ENCODE data around the gene WWOX. TPM values are rescaled to one million over a fixed set of nuclear protein-coding genes. Genes with fewer than 3 reads are reported as not detected.

Gene WWOX
- polyA plus RNA-seq, 4 donors: 4.9 to 15.8 (median 7.0) TPM

- DNase-seq (no peak), FAIRE-seq (no peak)
- peaks cover 0 to 12% of the 10 kb centered on the region in 2 donors for H3K9me3 ChIP-seq (ENCODE audit: control insufficient read depth in 2 of 2, insufficient read depth in 1 of 2, low read depth in 1 of 2, low read length in 1 of 2)
- no peaks in the 10 kb centered on the region for H3K4me1 ChIP-seq (ENCODE audit: control insufficient read depth in 3 of 3, insufficient read depth in 2 of 3, low read depth in 1 of 3, low read length in 2 of 3)
- H3K27ac ChIP-seq (ENCODE audit: low read depth in 1 of 3, low read length in 2 of 3): no peak overlapping the region
- no peaks in the 10 kb centered on the region for H3K27me3 ChIP-seq (ENCODE audit: control insufficient read depth in 3 of 3, insufficient read depth in 3 of 3, low read length in 3 of 3)
- H3K4me3 ChIP-seq (ENCODE audit: low read depth in 1 of 3, low read length in 3 of 3): no peak overlapping the region
- WGBS, 3 donors: 94 to 98% (median 97%) methylated on average over 6 of the region's 6 CpGs
- peaks cover 0 to 2% (median 0%) of the 10 kb centered on the region in 3 donors for H3K36me3 ChIP-seq (ENCODE audit: control insufficient read depth in 3 of 3, insufficient read depth in 2 of 3, low read depth in 1 of 3, low read length in 3 of 3)
These were observed 165.2 kb downstream of the WWOX start for GRCh38 chr16:78264642-78265041.

- Histone ChIP-seq H3K9me3 (ENCODE audit: control insufficient read depth in 2 of 2, insufficient read depth in 1 of 2, low read depth in 1 of 2, low read length in 1 of 2) (peaks cover 0 to 8% of the 10 kb centered on the region in 2 donors), H3K36me3 (ENCODE audit: control insufficient read depth in 3 of 3, insufficient read depth in 2 of 3, low read depth in 1 of 3, low read length in 3 of 3) (peaks cover 0 to 2% (median 0%) of the 10 kb centered on the region in 3 donors), H3K27me3 (ENCODE audit: control insufficient read depth in 3 of 3, insufficient read depth in 3 of 3, low read length in 3 of 3) (no peaks in the 10 kb centered on the region), H3K4me1 (ENCODE audit: control insufficient read depth in 3 of 3, insufficient read depth in 2 of 3, low read depth in 1 of 3, low read length in 2 of 3) (no peaks in the 10 kb centered on the region), H3K4me3 (ENCODE audit: low read depth in 1 of 3, low read length in 3 of 3) (no peak overlapping the region), H3K27ac (ENCODE audit: low read depth in 1 of 3, low read length in 2 of 3) (no peak overlapping the region)
- DNase-seq (no peak), FAIRE-seq (no peak)
- WGBS, 3 donors: 93 to 94% (median 94%) methylated on average over 7 of the region's 7 CpGs
These were observed 169.8 kb downstream of the WWOX start for GRCh38 chr16:78269256-78269655.

GRCh38 chr16:78271981-78272380 is 172.5 kb downstream of the WWOX start:
- Histone ChIP-seq H3K4me1 (ENCODE audit: control insufficient read depth in 3 of 3, insufficient read depth in 2 of 3, low read depth in 1 of 3, low read length in 2 of 3) (no peaks in the 10 kb centered on the region), H3K36me3 (ENCODE audit: control insufficient read depth in 3 of 3, insufficient read depth in 2 of 3, low read depth in 1 of 3, low read length in 3 of 3) (no peaks in the 10 kb centered on the region), H3K9me3 (ENCODE audit: control insufficient read depth in 2 of 2, insufficient read depth in 1 of 2, low read depth in 1 of 2, low read length in 1 of 2) (no peaks in the 10 kb centered on the region), H3K27ac (ENCODE audit: low read depth in 1 of 3, low read length in 2 of 3) (no peak overlapping the region), H3K4me3 (ENCODE audit: low read depth in 1 of 3, low read length in 3 of 3) (no peak overlapping the region), H3K27me3 (ENCODE audit: control insufficient read depth in 3 of 3, insufficient read depth in 3 of 3, low read length in 3 of 3) (no peaks in the 10 kb centered on the region)
- no peak for FAIRE-seq
- 93 to 95% (median 94%) methylated on average over 3 of the region's 3 CpGs for WGBS, 3 donors
- no peak for DNase-seq

- peaks cover 0 to 4% (median 0%) of the 10 kb centered on the region in 3 donors for H3K4me1 ChIP-seq (ENCODE audit: control insufficient read depth in 3 of 3, insufficient read depth in 2 of 3, low read depth in 1 of 3, low read length in 2 of 3)
- 76 to 82% (median 80%) methylated on average over 4 of the region's 4 CpGs for WGBS, 3 donors
- H3K27ac ChIP-seq (ENCODE audit: low read depth in 1 of 3, low read length in 2 of 3): no peak overlapping the region
- no peaks in the 10 kb centered on the region for H3K36me3 ChIP-seq (ENCODE audit: control insufficient read depth in 3 of 3, insufficient read depth in 2 of 3, low read depth in 1 of 3, low read length in 3 of 3)
- no peak overlapping the region for H3K4me3 ChIP-seq (ENCODE audit: low read depth in 1 of 3, low read length in 3 of 3)
- FAIRE-seq (no peak), DNase-seq (no peak)
- H3K27me3 ChIP-seq (ENCODE audit: control insufficient read depth in 3 of 3, insufficient read depth in 3 of 3, low read length in 3 of 3): no peaks in the 10 kb centered on the region
- H3K9me3 ChIP-seq (ENCODE audit: control insufficient read depth in 2 of 2, insufficient read depth in 1 of 2, low read depth in 1 of 2, low read length in 1 of 2): no peaks in the 10 kb centered on the region
These were observed 175.3 kb downstream of the WWOX start for GRCh38 chr16:78274771-78275170.

- H3K27me3 ChIP-seq (ENCODE audit: control insufficient read depth in 3 of 3, insufficient read depth in 3 of 3, low read length in 3 of 3): no peaks in the 10 kb centered on the region
- FAIRE-seq: no peak
- no peak overlapping the region for H3K27ac ChIP-seq (ENCODE audit: low read depth in 1 of 3, low read length in 2 of 3)
- no peak for DNase-seq
- H3K9me3 ChIP-seq (ENCODE audit: control insufficient read depth in 2 of 2, insufficient read depth in 1 of 2, low read depth in 1 of 2, low read length in 1 of 2): no peaks in the 10 kb centered on the region
- peaks cover 0 to 4% (median 0%) of the 10 kb centered on the region in 3 donors for H3K4me1 ChIP-seq (ENCODE audit: control insufficient read depth in 3 of 3, insufficient read depth in 2 of 3, low read depth in 1 of 3, low read length in 2 of 3)
- H3K36me3 ChIP-seq (ENCODE audit: control insufficient read depth in 3 of 3, insufficient read depth in 2 of 3, low read depth in 1 of 3, low read length in 3 of 3): no peaks in the 10 kb centered on the region
- no peak overlapping the region for H3K4me3 ChIP-seq (ENCODE audit: low read depth in 1 of 3, low read length in 3 of 3)
- WGBS, 3 donors: 93 to 97% (median 93%) methylated on average over 5 of the region's 5 CpGs
These were observed 176.0 kb downstream of the WWOX start for GRCh38 chr16:78275420-78275819.

- H3K27me3 ChIP-seq (ENCODE audit: control insufficient read depth in 3 of 3, insufficient read depth in 3 of 3, low read length in 3 of 3): no peaks in the 10 kb centered on the region
- no peak for DNase-seq
- H3K27ac ChIP-seq (ENCODE audit: low read depth in 1 of 3, low read length in 2 of 3): no peak overlapping the region
- WGBS, 3 donors: 58 to 84% (median 77%) methylated on average over 12 of the region's 12 CpGs
- H3K36me3 ChIP-seq (ENCODE audit: control insufficient read depth in 3 of 3, insufficient read depth in 2 of 3, low read depth in 1 of 3, low read length in 3 of 3): no peaks in the 10 kb centered on the region
- no peak overlapping the region for H3K4me3 ChIP-seq (ENCODE audit: low read depth in 1 of 3, low read length in 3 of 3)
- H3K4me1 ChIP-seq (ENCODE audit: control insufficient read depth in 3 of 3, insufficient read depth in 2 of 3, low read depth in 1 of 3, low read length in 2 of 3): peaks cover 0 to 4% (median 0%) of the 10 kb centered on the region in 3 donors
- H3K9me3 ChIP-seq (ENCODE audit: control insufficient read depth in 2 of 2, insufficient read depth in 1 of 2, low read depth in 1 of 2, low read length in 1 of 2): no peaks in the 10 kb centered on the region
- no peak for FAIRE-seq
These were observed 178.0 kb downstream of the WWOX start for GRCh38 chr16:78277321-78278055.

- WGBS, 3 donors: 90 to 98% (median 95%) methylated on average over 3 of the region's 3 CpGs
- Histone ChIP-seq H3K9me3 (ENCODE audit: control insufficient read depth in 2 of 2, insufficient read depth in 1 of 2, low read depth in 1 of 2, low read length in 1 of 2) (no peaks in the 10 kb centered on the region), H3K4me3 (ENCODE audit: low read depth in 1 of 3, low read length in 3 of 3) (no peak overlapping the region), H3K27ac (ENCODE audit: low read depth in 1 of 3, low read length in 2 of 3) (no peak overlapping the region), H3K36me3 (ENCODE audit: control insufficient read depth in 3 of 3, insufficient read depth in 2 of 3, low read depth in 1 of 3, low read length in 3 of 3) (no peaks in the 10 kb centered on the region), H3K27me3 (ENCODE audit: control insufficient read depth in 3 of 3, insufficient read depth in 3 of 3, low read length in 3 of 3) (no peaks in the 10 kb centered on the region), H3K4me1 (ENCODE audit: control insufficient read depth in 3 of 3, insufficient read depth in 2 of 3, low read depth in 1 of 3, low read length in 2 of 3) (peaks cover 0 to 4% (median 0%) of the 10 kb centered on the region in 3 donors)
- no peak for DNase-seq
- no peak for FAIRE-seq
These were observed 178.6 kb downstream of the WWOX start for GRCh38 chr16:78278056-78278450.

GRCh38 chr16:78281115-78281514 is 181.7 kb downstream of the WWOX start:
- Histone ChIP-seq H3K27ac (ENCODE audit: low read depth in 1 of 3, low read length in 2 of 3) (no peak overlapping the region), H3K9me3 (ENCODE audit: control insufficient read depth in 2 of 2, insufficient read depth in 1 of 2, low read depth in 1 of 2, low read length in 1 of 2) (peaks cover 0 to 7% of the 10 kb centered on the region in 2 donors), H3K4me1 (ENCODE audit: control insufficient read depth in 3 of 3, insufficient read depth in 2 of 3, low read depth in 1 of 3, low read length in 2 of 3) (peaks cover 0 to 8% (median 4%) of the 10 kb centered on the region in 3 donors), H3K27me3 (ENCODE audit: control insufficient read depth in 3 of 3, insufficient read depth in 3 of 3, low read length in 3 of 3) (no peaks in the 10 kb centered on the region), H3K4me3 (ENCODE audit: low read depth in 1 of 3, low read length in 3 of 3) (no peak overlapping the region), H3K36me3 (ENCODE audit: control insufficient read depth in 3 of 3, insufficient read depth in 2 of 3, low read depth in 1 of 3, low read length in 3 of 3) (no peaks in the 10 kb centered on the region)
- DNase-seq: no peak
- WGBS, 3 donors: 58 to 78% (median 65%) methylated on average over 6 of the region's 6 CpGs
- FAIRE-seq: no peak
